HEK293 (cell line): Measurements from ENCODE around the gene ISM1.

Experiments
- BCL11A ChIP-seq: fragments of 450-650 bp; formaldehyde crosslinking; IDR thresholded peaks from 2 replicates; pipeline ENCODE4 v1.5.1; 2016; ENCODE audit warnings: low read depth, missing biosample characterization, missing genetic modification characterization
- CTCF ChIP-seq: fragments of 450-650 bp; formaldehyde crosslinking; IDR thresholded peaks from 2 replicates; pipeline ENCODE4 v1.5.1; 2016; ENCODE audit warnings: missing biosample characterization, missing genetic modification characterization
- GLIS2 ChIP-seq: fragments of 450-650 bp; formaldehyde crosslinking; IDR thresholded peaks from 2 replicates; pipeline ENCODE4 v1.5.1; 2016; ENCODE audit warnings: missing biosample characterization, missing genetic modification characterization
- KLF7 ChIP-seq: fragments of 450-650 bp; formaldehyde crosslinking; IDR thresholded peaks from 2 replicates; pipeline ENCODE4 v1.5.1; 2016; ENCODE audit warnings: missing biosample characterization, missing genetic modification characterization, borderline replicate concordance
- OSR2 ChIP-seq: fragments of 450-650 bp; formaldehyde crosslinking; IDR thresholded peaks from 2 replicates; pipeline ENCODE4 v1.5.1; 2016; ENCODE audit warnings: missing biosample characterization, missing genetic modification characterization
- PATZ1 ChIP-seq: fragments of 450-650 bp; formaldehyde crosslinking; IDR thresholded peaks from 2 replicates; pipeline ENCODE4 v1.5.1; 2016; ENCODE audit warnings: missing biosample characterization, missing genetic modification characterization
- PBX3 ChIP-seq: sonication (generic); formaldehyde crosslinking; IDR thresholded peaks from 2 replicates; pipeline ENCODE4 v1.8.1; 2022; ENCODE audit warnings: mild to moderate bottlenecking, moderate library complexity, missing genetic modification reagents
- SP2 ChIP-seq: fragments of 450-650 bp; formaldehyde crosslinking; IDR thresholded peaks from 2 replicates; pipeline ENCODE4 v1.5.1; 2016; ENCODE audit warnings: missing biosample characterization, missing genetic modification characterization
- ZBTB11 ChIP-seq: fragments of 450-650 bp; formaldehyde crosslinking; conservative IDR thresholded peaks from 2 replicates; pipeline ENCODE4 v1.5.1; 2016; ENCODE audit warnings: low read depth, missing biosample characterization, missing genetic modification characterization
- ZBTB17 ChIP-seq: fragments of 450-650 bp; formaldehyde crosslinking; IDR thresholded peaks from 2 replicates; pipeline ENCODE4 v1.5.1; 2016; ENCODE audit warnings: missing biosample characterization, missing genetic modification characterization
- ZBTB20 ChIP-seq: fragments of 450-650 bp; formaldehyde crosslinking; IDR thresholded peaks from 2 replicates; pipeline ENCODE4 v1.5.1; 2016; ENCODE audit warnings: missing biosample characterization, missing genetic modification characterization
- ZBTB21 ChIP-seq: fragments of 450-650 bp; formaldehyde crosslinking; IDR thresholded peaks from 2 replicates; pipeline ENCODE4 v1.5.1; 2017; ENCODE audit warnings: missing biosample characterization, missing genetic modification characterization
- ZBTB26 ChIP-seq: fragments of 450-650 bp; formaldehyde crosslinking; optimal IDR thresholded peaks from 2 replicates; pipeline ENCODE3; 2016; ENCODE audit warnings: missing biosample characterization, mild to moderate bottlenecking, missing genetic modification characterization
- ZBTB8A ChIP-seq: fragments of 450-650 bp; formaldehyde crosslinking; IDR thresholded peaks from 2 replicates; pipeline ENCODE4 v1.5.1; 2016; ENCODE audit warnings: missing biosample characterization, missing genetic modification characterization
- ZFHX2 ChIP-seq: fragments of 450-650 bp; formaldehyde crosslinking; conservative IDR thresholded peaks from 2 replicates; pipeline ENCODE4 v1.5.1; 2016; ENCODE audit warnings: missing biosample characterization, missing genetic modification characterization
- ZFP41 ChIP-seq: fragments of 450-650 bp; formaldehyde crosslinking; IDR thresholded peaks from 2 replicates; pipeline ENCODE4 v1.5.1; 2016; ENCODE audit warnings: missing biosample characterization, missing genetic modification characterization, borderline replicate concordance
- ZIC2 ChIP-seq: fragments of 450-650 bp; formaldehyde crosslinking; IDR thresholded peaks from 2 replicates; pipeline ENCODE4 v1.5.1; 2016; ENCODE audit warnings: missing biosample characterization, missing genetic modification characterization
- ZNF114 ChIP-seq: fragments of 450-650 bp; formaldehyde crosslinking; IDR thresholded peaks from 2 replicates; pipeline ENCODE4 v1.5.0; 2017; ENCODE audit warnings: missing biosample characterization, missing genetic modification characterization
- ZNF157 ChIP-seq: fragments of 450-650 bp; formaldehyde crosslinking; IDR thresholded peaks from 2 replicates; pipeline ENCODE4 v1.5.1; 2016; ENCODE audit warnings: missing biosample characterization, missing genetic modification characterization
- ZNF23 ChIP-seq: fragments of 450-650 bp; formaldehyde crosslinking; IDR thresholded peaks from 2 replicates; pipeline ENCODE4 v1.5.1; 2016; ENCODE audit warnings: missing biosample characterization, missing genetic modification characterization, borderline replicate concordance
- ZNF341 ChIP-seq: fragments of 450-650 bp; formaldehyde crosslinking; IDR thresholded peaks from 2 replicates; pipeline ENCODE4; 2016; ENCODE audit warnings: low read depth, missing biosample characterization, missing genetic modification characterization
- ZNF366 ChIP-seq: fragments of 450-650 bp; formaldehyde crosslinking; conservative IDR thresholded peaks from 2 replicates; pipeline ENCODE4 v1.5.1; 2016; ENCODE audit warnings: missing biosample characterization, missing genetic modification characterization
- ZNF433 ChIP-seq: fragments of 450-650 bp; formaldehyde crosslinking; IDR thresholded peaks from 2 replicates; pipeline ENCODE4 v1.5.1; 2016; ENCODE audit warnings: missing biosample characterization, missing genetic modification characterization, low read depth
- ZNF473 ChIP-seq: fragments of 450-650 bp; formaldehyde crosslinking; IDR thresholded peaks from 2 replicates; pipeline ENCODE4 v1.5.1; 2017; ENCODE audit warnings: missing biosample characterization, missing genetic modification characterization
- ZNF48 ChIP-seq: fragments of 450-650 bp; formaldehyde crosslinking; IDR thresholded peaks from 2 replicates; pipeline ENCODE4 v1.5.1; 2016; ENCODE audit warnings: missing biosample characterization, missing genetic modification characterization
- ZNF488 ChIP-seq: fragments of 450-650 bp; formaldehyde crosslinking; IDR thresholded peaks from 2 replicates; pipeline ENCODE4 v1.5.1; 2016; ENCODE audit warnings: missing biosample characterization, missing genetic modification characterization
- ZNF600 ChIP-seq: fragments of 450-650 bp; formaldehyde crosslinking; IDR thresholded peaks from 2 replicates; pipeline ENCODE4 v1.5.1; 2016; ENCODE audit warnings: missing biosample characterization, missing genetic modification characterization
- ZNF623 ChIP-seq: fragments of 450-650 bp; formaldehyde crosslinking; IDR thresholded peaks from 2 replicates; pipeline ENCODE4 v1.5.1; 2016; ENCODE audit warnings: missing biosample characterization, missing genetic modification characterization
- ZSCAN23 ChIP-seq: fragments of 450-650 bp; formaldehyde crosslinking; IDR thresholded peaks from 2 replicates; pipeline ENCODE4 v1.5.1; 2016; ENCODE audit warnings: missing biosample characterization, missing genetic modification characterization

ISM1 gene

GRCh38 chr20:13220194-13220903 is 725 bp upstream of the ISM1 start (continued):
- TF ChIP-seq ZBTB11 (no peak), ZBTB26 (tag by site-specific recombination) (peak; percentile 77), ZSCAN23 (tag by site-specific recombination) (no peak), ZBTB20 (peak; percentile 69), PBX3 (CRISPR knock-in tag) (0 out of 2 replicates have a peak, but pooled peaks have one; percentile 61), ZBTB21 (no peak), ZFHX2 (0 out of 2 replicates have a peak, but pooled peaks have one; percentile 23), ZNF114 (tag by site-specific recombination) (no peak), SP2 (tag by site-specific recombination) (0 out of 2 replicates have a peak, but pooled peaks have one; percentile 27), ZNF433 (tag by site-specific recombination) (no peak), ZNF366 (tag by site-specific recombination) (no peak), OSR2 (tag by site-specific recombination) (no peak), ZIC2 (peak; percentile 58), ZNF23 (tag by site-specific recombination) (no peak), BCL11A (tag by site-specific recombination) (no peak), ZNF341 (tag by site-specific recombination) (peak; percentile 56; the same call in 1 of the 2 replicates), CTCF (0 out of 2 replicates have a peak, but pooled peaks have one; percentile 27), ZNF488 (tag by site-specific recombination) (no peak), PATZ1 (tag by site-specific recombination) (no peak), ZNF473 (tag by site-specific recombination) (no peak), ZBTB8A (tag by site-specific recombination) (peak; percentile 90), ZNF623 (tag by site-specific recombination) (no peak), ZFP41 (tag by site-specific recombination) (no peak), GLIS2 (tag by site-specific recombination) (peak; percentile 27; the same call in 1 of the 2 replicates), KLF7 (tag by site-specific recombination) (0 out of 2 replicates have a peak, but pooled peaks have one; percentile 39), ZBTB17 (tag by site-specific recombination) (peak; percentile 86), ZNF48 (tag by site-specific recombination) (no peak), ZNF157 (no peak), ZNF600 (tag by site-specific recombination) (peak; percentile 69)
